Inferior parietal cortex (tissue), 1 donor: ENCODE results near the gene GARIN1A.
"Not testable (repeated sequence)": the region's sequence is repeated elsewhere in the genome, so short reads cannot be mapped to it uniquely, and the experiment has no call there.

Source experiments
- DNase-seq: peaks from one replicate; pipeline ENCODE4 v3.0.0-alpha.2; 2016; ENCODE audit errors: extremely low spot score

GARIN1A gene

DNA sequence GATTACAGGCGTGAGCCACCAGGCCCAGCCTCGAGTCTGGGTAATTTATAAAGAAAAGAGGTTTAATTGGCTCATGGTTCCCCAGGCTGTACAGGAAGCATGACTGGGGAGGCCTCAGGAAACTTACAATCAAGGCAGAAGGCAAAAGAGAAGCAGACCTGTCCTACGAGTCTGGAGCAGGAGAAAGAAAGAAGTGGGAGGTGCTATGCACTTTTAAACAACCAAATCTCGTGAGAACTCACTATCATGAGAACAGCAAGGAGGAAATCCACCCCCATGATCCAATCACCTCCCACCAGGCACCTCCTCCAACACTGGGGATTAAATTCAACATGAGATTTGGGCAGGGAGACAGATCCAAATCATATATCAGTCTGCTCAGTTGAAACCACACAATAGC lies 11.6 kb downstream of the GARIN1A start:
- not testable (repeated sequence) for DNase-seq

DNA sequence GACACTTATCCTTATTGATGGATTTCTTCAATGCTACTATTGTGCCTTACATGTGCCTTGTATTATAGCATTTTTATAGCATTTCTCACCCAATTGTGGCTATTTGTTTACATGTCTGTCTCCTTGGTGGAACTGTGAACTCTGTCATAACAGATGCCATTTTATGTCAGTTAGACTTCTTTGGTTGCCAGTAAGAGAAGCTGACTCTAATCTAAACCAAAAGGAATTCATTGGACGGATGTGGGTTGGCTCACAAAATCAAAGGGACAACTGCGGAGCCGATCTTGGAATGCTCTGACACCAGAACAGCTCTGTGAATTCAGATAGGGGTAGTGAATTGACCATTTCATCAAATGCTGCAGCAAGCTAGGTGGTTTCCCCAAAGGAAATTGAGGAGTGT lies 15.0 kb downstream of the GARIN1A start:
- no peak for DNase-seq

DNA sequence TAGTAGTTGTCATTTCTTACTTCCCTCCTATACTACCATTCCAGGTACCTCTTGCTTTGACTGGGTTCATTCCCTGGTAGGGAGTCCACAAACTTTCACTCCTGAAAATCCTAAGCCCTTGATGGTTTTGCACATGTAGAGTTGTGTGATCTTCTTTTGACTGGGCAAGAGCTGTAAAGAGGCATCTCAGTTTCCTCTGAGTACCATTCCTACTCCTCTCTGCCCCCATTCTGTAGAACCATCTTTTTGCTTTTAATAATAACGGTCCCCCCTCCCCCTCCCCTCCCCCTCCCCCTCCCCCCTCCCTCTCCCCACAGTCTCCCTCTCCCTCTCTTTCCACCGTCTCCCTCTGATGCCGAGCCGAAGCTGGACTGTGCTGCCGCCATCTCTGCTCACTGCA lies 16.4 kb downstream of the GARIN1A start:
- DNase-seq = no peak

DNA sequence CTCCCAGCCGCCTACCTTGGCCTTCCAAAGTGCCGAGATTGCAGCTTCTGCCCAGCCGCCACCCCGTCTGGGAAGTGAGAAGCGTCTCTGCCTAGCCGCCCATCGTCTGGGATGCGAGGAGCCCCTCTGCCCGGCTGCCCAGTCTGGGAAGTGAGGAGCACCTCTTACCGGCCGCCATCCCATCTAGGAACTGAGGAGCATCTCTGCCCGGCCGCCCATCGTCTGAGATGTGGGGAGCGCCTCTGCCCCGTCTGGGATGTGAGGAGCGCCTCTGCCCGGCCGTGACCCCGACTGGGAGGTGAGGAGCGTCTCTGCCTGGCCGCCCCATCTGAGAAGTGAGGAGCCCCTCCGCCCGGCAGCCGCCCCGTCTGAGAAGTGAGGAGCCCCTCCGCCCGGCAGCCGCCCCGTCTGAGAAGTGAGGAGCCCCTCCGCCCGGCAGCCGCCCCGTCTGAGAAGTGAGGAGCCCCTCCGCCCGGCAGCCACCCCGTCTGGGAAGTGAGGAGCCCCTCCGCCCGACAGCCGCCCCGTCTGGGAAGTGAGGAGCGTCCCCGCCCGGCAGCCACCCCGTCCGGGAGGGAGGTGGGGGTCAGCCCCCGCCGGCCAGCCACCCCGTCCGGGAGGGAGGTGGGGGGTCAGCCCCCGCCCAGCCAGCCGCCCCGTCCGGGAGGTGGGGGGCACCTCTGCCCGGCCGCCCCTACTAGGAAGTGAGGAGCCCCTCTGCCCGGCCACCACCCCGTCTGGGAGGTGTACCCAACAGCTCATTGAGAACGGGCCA lies 17.3 kb downstream of the GARIN1A start:
- not testable (repeated sequence) for DNase-seq

DNA sequence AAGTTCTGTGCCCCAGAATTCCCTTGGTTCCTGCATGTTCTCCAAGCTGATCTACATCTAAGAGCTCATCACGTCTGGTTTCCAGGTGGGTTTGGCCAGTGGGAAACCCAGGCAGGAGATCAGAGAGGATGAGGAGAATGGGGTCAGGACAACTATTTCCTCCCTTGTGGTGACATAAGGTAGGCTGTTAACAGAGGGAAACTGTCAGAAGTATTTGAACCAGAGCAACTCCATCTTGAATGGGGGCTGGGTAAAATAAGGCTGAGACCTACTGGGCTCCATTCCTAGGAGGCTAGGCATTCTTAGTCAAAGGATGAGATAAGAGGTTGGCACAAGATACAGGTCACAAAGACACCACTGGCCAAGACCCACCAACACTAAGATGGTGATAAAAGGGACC lies 19.1 kb downstream of the GARIN1A start:
- no peak for DNase-seq

DNA sequence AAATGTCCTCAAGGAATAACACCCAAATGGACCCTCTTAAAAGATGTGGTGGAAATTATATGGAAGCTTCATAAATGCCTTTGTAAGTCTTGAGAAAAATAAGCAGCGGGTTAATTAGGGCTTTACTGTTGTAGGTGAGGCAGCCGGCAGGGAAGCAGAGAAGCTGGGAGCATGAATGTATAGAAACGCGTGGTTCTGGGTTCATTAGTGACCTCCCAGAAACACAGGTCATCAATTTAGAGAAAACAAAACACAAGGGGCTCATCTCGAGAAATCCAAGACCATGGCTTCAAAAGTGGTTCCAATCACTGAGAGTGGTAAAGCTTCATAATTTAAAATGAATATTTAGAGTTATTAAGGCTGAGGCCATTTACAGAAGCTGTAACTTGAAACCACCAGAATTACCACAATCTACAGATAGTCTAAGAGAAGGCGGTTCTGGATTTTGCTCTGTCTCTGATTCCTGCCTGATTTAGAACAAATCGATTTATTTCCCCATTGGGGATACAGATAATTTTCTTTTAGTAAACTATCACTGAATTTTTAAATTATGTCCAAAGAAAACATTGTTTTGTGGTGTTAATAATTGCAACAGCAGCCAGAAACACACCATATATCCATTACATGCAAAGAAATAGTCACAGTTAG lies 20.7 kb downstream of the GARIN1A start:
- no peak for DNase-seq

DNA sequence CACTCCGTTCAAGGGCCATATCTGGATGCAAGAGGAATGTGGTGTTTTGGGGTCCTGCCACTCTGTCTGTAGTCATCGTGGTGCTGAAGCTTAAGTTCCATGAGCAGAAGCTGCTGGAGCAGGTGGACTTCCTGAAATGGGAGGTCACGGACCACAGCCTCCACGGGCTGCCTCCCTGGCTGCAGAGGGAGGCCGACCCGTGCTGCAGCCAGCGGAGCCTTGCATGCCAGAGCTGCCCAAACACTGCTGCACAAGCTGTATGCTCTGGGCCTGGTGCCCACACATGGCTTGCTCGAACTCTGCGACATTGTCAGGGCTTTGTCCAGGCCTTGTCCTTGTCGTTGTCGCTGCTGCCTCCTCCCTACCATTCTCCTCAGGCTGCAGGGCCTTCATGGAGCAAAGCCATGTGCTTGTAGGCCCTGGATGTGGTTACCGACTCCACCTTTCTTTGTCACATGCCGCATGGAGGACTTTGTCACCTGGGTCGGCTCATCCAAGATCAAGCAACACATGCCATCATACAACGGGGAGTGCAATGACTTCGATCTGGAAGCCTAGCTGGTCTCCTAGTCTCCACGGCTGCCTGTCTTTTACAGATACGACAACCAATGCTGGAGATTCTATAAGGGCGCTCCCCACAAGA lies 21.4 kb downstream of the GARIN1A start:
- no peak for DNase-seq

DNA sequence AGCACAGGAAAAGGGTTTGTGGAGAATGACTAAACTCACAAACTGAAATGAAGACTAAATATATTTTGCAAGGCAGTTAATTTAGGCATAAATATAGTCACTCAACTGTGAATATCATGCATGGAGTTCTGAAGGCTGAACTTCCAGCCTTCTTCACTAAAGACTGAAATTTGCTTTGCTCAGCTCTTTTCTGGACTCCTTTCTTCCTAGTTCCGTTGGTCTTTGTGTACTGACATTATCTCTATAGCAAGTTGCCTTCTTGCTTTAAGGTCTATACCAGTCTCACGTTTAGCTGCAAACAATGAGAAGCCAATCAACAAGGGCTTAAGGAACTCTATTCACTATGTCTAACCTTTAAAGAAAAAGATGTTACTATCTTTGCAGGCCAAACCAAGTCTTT lies 22.6 kb downstream of the GARIN1A start:
- no peak for DNase-seq

DNA sequence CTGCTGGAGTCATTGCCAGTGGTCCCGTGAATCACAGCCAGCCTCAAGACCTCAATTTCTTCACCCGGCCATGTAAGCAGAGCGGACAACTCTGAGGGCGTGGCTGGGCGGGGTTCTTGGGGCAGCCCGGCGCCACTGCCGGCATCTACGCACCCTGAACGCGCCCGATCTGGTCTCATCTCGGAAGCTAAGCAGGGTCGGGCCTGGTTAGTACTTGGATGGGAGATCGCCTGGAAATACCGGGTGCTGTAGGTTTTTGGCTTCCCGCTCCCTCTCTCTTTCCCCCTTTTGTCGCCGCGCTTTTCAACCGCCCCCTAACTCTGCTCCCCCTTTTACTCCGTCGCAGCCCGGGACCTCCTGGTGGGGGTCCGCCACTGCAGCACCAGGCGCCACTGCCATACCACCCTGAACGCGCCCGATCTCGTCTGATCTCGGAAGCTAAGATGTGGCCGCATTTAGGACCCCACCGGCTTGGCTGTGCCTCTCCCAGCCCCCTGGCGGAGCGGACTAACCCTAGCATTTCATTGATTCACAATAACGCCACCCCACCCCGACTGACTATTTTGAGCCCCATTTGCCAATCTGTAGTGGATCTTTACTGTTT lies 25.3 kb downstream of the GARIN1A start:
- DNase-seq = no peak

DNA sequence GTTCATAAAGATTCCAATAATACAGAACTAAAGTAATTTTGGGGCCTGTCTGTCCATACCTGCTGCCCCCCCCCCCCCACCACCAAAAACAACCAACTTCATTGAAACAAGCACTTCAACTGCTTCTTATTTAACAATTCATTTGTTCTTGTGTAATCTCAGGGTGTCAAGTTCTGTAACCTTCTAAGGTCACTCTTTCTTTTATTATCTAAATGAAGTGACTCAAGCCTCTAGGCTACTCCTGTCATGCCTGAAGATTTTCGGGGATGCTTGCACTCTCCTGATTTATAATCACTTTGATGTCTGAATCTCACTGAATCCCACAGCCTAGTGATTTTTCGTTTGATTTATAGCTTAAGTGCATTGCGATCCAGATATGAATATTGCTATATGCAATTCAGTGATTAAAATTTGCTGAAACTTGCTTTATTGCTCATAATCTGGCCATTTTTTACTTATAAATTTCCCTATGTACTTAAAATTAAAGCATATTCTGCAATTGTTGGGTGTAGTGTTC lies 27.2 kb downstream of the GARIN1A start:
- no peak for DNase-seq

DNA sequence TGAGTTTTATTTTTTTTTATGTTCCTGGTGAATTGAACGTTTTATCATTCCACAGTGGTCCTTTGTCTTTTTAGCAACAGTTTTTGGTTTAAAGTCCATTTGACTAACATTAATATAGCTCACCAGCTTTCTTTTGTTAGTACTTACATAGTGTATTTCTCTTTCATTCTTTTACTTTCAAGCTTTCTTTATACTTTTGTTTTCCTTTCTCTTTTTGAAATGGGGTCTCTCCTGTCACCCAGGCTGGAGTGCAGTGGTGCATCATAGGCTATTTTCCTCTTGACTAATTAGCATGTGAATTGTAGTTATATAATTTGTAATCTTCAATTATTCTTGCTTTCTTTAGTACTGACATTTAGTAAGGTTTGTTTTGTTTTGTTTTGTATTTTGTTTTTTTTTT lies 27.8 kb downstream of the GARIN1A start:
- DNase-seq = no peak

DNA sequence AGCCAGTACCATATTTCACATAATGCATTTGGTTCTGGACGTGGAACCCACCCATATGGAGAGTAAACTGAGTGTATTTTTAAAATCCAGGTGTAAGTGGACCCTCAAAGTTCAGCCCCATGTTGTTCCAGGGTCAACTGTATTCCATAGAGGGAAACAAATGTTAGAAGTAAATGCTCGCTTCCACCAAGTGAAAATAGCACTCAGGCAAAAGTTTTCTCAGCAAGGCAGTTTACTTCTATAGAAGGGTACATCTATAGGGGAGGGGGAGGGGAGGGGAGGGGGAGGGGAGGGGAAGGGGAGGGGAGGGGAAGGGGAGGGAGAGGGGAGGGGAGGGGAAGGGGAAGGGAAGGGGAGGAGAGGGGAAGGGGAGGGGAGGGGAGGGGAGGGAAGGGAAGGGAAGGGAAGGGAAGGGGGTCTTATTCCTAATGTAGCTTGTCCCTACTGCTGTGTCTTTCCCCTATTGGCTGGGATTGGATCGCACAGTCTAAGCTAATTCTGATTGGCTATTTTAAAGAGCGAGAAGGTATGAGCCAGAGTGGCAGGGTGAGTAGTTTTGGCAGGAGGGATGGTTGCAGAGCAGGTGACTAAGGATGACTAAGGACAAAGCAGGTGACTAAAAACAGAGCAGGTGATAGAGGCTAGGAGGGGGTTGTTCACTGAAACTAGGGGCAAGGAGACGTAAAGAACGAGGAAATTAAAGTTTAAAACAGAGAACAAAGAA lies 29.1 kb downstream of the GARIN1A start:
- no peak for DNase-seq

DNA sequence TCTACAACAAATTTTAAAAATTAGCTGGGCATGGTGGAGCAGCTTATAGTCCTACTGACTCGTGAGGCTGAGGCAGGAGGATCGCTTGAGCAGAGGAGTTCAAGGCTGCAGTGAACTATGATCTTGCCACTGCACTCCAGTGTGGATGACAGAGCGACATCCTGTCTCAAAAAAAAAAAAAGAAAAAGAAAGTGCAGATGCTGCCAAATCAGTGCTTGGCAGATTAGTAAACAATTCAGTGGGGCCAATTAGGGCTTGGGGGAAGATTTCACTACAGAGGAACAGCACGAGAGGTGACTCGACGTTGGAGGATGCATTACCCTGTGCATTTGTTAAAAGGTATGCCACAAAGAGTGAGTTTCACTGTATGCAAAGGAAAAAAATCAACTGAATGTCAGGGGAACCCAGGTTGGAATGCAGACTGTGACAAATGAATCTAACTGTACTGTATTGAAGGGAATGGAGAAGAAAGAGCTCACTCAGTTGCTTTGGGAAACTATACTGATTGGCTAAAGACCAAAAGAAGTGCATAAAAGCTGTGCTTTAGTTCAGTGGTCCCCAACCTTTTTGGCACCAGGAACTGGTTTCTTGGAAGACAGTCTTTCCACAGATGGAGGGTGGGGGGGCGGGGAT lies 31.6 kb downstream of the GARIN1A start:
- no peak for DNase-seq

DNA sequence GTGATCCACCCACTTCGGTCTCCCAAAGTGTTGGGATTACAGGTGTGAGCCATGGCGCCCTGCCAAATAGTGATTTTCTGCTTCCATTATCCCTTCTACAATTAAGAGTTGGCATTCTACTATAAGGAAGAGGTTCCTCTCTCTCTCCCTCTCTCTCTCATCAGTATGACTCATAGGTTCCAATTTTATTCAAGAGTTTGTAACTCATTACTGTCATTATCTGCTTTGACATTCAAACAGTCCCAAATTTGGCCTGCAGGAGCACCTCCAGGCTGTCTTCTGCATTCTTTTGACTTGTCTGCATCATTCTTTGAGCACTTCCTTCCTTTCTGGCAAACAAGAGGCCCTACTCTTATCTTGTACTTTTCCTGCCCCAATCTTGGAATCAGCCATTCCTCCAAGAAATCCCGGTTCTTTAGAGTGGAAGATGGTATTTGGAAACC lies 33.8 kb downstream of the GARIN1A start:
- DNase-seq = no peak

DNA sequence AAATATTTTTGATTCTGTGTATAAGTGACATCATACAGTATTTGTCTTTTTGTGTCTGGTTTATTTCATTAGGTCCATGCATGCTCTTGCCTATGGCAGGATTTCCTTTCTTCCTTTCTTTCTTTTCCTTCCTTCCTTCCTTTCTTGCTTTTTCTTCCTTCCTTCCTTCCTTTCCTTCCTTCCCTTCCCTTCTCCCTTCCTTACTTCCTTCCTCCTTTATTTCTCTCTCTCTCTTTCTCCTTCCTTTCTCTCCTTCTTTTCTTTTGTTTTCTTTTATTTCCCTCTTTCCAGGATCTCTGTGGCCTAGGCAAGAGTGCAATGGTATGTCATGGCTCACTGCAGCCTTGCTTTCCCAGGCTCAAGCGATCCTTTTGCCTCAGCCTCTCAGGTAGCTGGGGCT lies 35.7 kb downstream of the GARIN1A start:
- DNase-seq = no peak

DNA sequence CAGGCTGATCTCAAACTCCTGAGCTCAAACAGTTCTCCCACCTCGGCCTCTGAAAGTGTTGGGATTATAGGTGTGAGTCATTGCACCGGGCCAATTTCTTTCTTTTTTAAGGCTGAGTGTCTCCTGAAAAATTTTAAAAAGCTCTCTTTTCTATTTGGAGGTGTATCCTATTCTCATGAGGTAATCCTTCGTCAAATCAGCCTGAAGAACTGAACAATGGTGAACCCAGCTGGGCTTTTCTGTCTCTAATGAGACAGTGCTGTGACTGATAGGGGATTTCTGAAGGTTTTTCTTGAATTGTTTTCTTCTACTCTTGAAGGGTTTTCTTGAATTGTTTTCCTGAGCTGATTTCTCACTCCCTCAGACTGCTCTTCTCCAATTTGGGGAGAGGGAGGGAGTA lies 36.1 kb downstream of the GARIN1A start:
- no peak for DNase-seq

DNA sequence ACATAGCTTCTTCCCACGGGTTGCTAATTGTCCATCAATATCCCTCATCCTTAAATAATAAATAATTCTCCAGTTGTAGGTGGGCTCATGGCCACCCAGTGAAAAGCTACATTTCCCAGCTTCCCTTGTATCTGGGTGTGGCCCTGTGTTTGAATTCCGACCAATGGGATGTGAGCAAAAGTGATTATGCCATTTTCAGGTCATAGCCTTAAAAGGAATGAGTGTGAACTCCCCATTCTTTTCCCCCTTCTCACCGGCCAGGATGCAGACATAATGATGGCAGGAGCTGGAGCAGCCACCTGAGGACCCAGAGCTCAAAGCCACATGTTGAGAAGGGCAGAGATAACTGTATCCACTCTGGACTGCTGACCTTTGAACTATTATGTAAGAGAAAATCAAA lies 36.7 kb downstream of the GARIN1A start:
- no peak for DNase-seq

DNA sequence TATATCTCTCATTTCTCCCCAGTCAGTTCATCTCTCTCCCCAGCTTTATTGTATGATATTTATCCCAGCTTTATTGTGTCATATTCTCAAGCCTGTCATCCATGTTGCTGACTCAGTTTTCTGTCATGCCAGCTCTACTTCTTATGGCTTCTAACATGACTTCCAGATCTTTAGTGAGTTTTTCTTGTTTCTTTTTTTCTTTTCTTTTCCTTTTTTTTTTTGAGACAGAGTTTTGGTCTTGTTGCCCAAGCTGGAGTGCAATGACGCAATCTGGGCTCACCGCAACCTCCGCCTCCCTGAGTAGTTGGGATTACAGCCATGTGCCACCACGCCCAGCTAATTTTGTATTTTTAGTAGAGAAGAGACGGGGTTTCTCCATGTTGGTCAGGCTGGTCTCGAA lies 38.4 kb downstream of the GARIN1A start:
- DNase-seq = no peak

DNA sequence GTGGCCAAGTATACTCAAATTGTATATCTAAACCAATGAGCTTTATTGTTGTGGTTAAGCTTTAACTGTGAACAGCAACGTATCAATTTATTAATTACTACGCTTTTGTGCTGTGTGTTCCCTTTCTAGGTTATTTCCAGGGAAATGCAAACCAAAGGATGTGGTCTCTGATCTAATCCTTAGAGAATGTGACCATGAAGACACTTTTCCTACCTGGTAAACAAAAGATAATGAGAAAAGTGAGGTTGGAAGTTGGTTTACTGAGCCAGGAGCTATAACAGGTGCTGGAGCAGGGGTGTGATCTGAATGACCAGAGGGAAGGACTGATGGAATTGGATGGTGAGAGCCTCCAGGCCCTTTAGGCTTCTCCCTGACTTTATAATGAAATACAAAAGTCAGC lies 41.7 kb downstream of the GARIN1A start:
- no peak for DNase-seq

DNA sequence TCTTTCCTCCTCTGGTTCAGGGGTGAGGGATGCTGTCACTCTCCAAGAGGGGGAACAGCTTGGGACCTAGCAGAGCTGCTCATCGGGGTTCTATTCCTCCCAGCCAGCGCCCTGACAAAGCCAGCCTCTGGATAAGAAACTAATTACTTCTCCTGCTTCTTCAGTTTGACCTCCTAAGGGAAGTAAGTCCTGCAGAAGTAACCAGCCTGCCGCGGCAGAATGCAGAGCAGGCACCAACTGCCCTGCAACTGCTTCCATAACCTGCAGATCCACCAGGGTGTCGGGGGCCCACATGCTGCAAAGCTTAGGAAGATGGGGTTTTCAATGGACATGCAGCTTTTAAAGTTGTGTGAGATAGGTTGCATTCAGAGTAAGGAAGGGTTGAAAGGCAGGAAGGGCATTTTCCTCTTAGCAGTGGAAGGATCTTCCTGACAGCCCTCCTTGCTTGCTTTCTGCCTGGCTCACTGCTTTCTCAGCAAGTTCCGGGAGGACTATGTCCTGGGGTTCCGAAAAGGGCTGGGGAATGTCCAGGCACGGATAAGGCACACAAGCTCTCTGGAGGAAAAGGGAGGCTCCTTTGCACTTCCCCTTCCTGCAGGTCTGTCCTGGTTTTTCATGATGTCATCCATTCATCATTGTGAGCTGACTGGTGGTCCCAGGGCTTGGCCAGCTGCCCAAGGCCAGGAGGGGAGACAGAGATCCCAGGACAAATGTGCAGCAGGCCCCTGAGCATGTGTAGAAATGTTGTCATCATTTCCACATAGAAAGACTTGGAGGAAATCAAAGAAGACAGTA lies 42.8 kb downstream of the GARIN1A start:
- DNase-seq = no peak
